Measurements from ENCODE around the gene CCR3.

GRCh38 chr3:46312991-46313390 lies 70.7 kb downstream of the CCR3 start:
- TF ChIP-seq POLR2A (IDR thresholded peaks at IDR 0.05; ENCODE audit: borderline replicate concordance, extremely low read depth, insufficient read depth, insufficient read length), result no peak
- no peak for TF ChIP-seq CTCF (IDR thresholded peaks at IDR 0.05 in 2 of 3, conservative IDR thresholded peaks at IDR 0.05 in 1 of 3; ENCODE audit: borderline replicate concordance in 1 of 3, insufficient read depth in 1 of 3, low read depth in 2 of 3, low read length in 2 of 3)
- TF ChIP-seq MAX (IDR thresholded peaks at IDR 0.05), result no peak
- TF ChIP-seq REST (IDR thresholded peaks at IDR 0.05; ENCODE audit: low read depth), result no peak
- TF ChIP-seq SIN3A (IDR thresholded peaks at IDR 0.05; ENCODE audit: low read depth), result no peak
- no peak for TF ChIP-seq SRF (IDR thresholded peaks at IDR 0.05; ENCODE audit: low read depth)
- no peak for TF ChIP-seq EZH2 (IDR thresholded peaks at IDR 0.05)
- TF ChIP-seq ATF3 (IDR thresholded peaks at IDR 0.05), result no peak
- no peak for TF ChIP-seq ZNF274 (IDR thresholded peaks at IDR 0.05; ENCODE audit: low read depth, low read length)
- TF ChIP-seq POLR2AphosphoS5 (IDR thresholded peaks at IDR 0.05; ENCODE audit: low read depth, low read length), result no peak
- no peak for TF ChIP-seq RAD21 (IDR thresholded peaks at IDR 0.05; ENCODE audit: low read depth)
- no peak for TF ChIP-seq YY1 (IDR thresholded peaks at IDR 0.05; ENCODE audit: extremely low read depth, insufficient replicate concordance, low read depth, low read length)

All from HCT116 (cell line).